HG03565 (cell line): Measurements from ENCODE around the gene MAML1.
"Not testable (repeated sequence)": the region's sequence is repeated elsewhere in the genome, so short reads cannot be mapped to it uniquely, and the experiment has no call there.

Experiments used
- ATAC-seq: cut with Tn5 transposase; IDR thresholded peaks from one replicate; pipeline ENCODE4 v1.9.1; 2021; ENCODE audit warnings: mild to moderate bottlenecking, moderate library complexity; ENCODE audit not compliant: unreplicated experiment

Gene MAML1

GRCh38 chr5:179732918-179733771, 523 bp downstream of the MAML1 start:
- ATAC-seq = peak; percentile 5

DNA sequence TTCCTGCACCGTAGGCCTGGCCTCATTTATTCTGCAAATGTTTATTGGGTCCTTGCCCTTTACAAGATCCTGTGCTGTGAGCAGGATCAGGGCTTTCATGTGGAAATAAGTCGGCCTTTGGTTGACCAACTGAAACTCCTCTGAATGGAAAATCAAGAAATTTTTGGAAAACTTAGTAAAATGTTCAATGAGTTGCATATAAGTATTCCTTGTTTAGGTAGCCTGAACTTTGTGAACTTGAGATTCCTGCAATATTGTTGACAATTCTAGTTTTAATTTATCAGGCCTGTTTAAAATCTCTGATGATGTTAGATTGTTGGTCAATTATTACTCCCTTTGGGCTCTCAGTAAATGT, 1.1 kb downstream of the MAML1 start:
- no peak for ATAC-seq

DNA sequence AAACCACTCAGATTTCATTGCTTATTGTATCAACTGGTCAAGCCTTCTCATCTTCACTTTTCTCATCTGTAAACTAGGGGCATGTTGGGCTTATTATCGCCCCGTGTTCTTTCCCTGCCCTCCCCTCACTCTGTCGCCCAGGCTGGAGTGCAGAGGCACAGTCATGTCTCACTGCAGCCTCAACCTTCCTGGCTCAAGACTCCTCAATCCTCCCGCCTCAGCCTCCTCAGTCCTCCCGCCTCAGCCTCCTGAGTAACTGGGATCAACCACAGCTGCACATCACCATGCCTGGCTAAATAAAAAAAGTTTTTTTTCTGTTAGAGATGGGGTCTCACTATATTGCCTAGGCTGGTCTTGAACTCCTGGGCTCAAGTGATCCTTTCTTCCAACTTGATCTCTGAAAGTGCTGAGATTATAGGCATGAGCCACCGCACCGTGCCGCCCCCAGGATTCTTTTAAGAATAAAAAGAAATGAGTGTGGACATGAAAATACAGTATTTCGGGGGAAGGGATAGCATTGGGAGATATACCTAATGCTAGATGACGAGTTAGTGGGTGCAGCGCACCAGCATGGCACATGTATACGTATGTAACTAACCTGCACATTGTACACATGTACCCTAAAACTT, 2.0 kb downstream of the MAML1 start:
- no peak for ATAC-seq

GRCh38 chr5:179738742-179739141, 6.1 kb downstream of the MAML1 start:
- no peak for ATAC-seq

- ATAC-seq = not testable (repeated sequence)
Observed at GRCh38 chr5:179744106-179744505, 11.5 kb downstream of the MAML1 start.

GRCh38 chr5:179746872-179747271, 14.2 kb downstream of the MAML1 start:
- ATAC-seq = no peak

DNA sequence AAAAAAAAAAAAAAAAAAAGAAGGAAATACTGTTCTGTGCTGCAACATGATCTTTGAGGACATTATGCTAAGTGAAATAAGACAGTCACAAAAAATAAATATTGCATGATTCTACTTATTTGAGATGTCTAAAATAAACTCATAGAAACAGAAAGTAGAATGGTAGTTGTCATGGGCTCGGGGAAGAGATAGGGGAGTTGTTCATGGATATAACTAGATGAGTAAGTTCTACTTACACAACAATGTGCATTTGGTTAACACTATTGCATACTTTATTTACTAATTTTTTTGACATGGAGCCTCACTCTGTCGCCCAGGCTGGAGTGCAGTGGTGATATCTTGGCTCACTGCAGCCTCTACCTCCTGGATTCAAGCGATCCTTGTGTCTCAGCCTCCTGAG, 15.2 kb downstream of the MAML1 start:
- no peak for ATAC-seq

DNA sequence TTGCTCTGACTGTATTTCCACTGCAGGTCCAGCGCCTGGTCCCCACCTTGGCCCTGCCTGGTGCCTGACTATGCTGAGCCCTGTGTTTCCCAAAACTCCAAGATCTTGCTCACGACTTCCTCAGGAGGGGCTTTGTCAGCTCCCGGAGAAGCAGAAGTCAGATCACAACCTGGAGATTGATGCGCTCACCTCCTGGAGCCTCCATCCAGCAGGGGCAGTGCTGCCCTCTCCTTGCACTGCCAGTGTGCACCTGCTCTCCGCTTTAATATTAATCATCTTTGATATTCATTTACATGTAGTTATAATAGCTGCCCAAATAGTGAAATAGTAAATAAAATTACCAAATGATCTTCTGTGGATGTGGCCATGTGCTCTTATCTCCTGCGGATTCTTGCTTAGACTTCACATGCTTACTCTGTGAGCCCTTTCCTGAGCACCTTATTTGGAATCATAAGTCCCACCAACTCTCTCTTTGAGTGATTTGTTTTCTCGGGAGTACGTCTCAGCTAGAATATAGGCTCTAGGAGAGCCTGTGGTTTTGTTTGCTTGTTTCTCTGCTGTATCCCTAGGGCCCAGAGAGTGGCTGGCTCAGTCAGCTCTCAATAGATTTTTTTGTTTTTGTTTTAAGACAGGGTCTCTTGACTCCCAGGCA, 17.4 kb downstream of the MAML1 start:
- ATAC-seq = no peak

- no peak for ATAC-seq
Observed at GRCh38 chr5:179753971-179754370, 21.3 kb downstream of the MAML1 start.

GRCh38 chr5:179755022-179755421, 22.4 kb downstream of the MAML1 start:
- no peak for ATAC-seq

GRCh38 chr5:179758955-179759354, 26.3 kb downstream of the MAML1 start:
- no peak for ATAC-seq

DNA sequence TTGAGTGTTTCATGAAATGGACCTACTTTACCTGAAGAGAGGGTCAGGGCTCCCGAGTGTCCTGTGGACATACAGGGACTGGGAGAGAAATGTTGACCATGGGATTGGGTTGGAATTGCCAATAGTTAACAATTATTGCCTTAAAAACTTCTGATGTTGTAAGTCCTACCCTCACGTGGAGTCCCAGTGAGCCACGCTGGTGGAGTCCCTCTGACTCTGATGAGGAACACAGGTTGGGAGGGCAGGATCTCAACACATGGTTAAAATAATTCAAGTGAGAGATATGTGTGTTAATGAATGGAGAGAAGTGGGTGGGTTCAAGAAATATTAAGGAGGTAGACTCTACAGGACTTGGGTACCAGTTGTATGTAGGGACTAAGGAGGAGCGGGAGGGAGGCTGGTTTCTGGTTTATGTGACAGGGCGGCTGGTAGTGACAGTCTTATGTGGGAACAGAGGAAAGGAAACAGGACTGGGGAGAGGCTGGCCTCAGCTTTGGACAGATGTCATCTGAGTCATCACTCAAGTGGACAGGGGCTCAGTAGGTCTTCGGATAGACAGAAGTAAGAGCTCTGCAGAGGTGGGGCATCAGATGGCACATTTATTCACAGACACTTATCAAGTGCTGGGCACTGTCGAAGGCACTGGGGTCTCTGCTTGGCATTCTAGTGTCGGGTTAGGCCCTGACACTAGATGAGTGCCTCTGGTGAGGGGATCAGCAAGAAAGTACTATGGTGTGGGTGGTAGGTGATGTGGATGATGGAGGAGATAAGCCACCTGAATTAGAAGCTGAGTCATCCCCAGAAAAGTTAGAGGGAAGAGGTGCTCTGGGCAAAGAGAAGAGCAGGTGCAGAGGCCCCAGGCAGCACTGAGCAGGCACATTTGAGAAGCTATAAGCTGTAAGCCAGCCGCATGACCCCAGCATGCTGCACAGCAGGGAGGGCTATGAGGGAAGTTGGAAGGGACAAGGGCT, 27.2 kb downstream of the MAML1 start:
- ATAC-seq = peak; percentile 58

GRCh38 chr5:179762079-179762780, 29.6 kb downstream of the MAML1 start:
- no peak for ATAC-seq

DNA sequence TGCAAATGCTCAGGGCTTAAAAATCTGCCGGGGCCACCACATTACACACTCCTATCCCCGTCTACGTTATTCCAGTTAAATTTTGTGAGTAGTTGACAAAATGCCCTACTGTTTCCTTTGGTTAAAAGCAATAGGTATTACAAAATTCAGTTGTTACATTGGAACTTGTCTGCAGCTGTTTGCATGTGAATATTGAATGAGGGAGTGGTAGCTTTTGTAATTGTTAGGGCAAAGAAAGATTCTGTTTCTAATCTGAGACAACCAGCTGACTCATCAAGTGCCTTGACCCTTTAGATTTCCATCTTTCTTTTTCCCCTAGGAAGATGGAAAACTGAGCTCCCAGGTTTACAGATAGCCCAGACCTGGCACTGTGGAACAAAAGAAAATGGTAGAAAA, 30.2 kb downstream of the MAML1 start:
- ATAC-seq = no peak

- no peak for ATAC-seq
Observed at GRCh38 chr5:179763215-179763945, 30.8 kb downstream of the MAML1 start.

GRCh38 chr5:179764056-179764455, 31.4 kb downstream of the MAML1 start:
- no peak for ATAC-seq

GRCh38 chr5:179765400-179765799, 32.8 kb downstream of the MAML1 start:
- no peak for ATAC-seq

DNA sequence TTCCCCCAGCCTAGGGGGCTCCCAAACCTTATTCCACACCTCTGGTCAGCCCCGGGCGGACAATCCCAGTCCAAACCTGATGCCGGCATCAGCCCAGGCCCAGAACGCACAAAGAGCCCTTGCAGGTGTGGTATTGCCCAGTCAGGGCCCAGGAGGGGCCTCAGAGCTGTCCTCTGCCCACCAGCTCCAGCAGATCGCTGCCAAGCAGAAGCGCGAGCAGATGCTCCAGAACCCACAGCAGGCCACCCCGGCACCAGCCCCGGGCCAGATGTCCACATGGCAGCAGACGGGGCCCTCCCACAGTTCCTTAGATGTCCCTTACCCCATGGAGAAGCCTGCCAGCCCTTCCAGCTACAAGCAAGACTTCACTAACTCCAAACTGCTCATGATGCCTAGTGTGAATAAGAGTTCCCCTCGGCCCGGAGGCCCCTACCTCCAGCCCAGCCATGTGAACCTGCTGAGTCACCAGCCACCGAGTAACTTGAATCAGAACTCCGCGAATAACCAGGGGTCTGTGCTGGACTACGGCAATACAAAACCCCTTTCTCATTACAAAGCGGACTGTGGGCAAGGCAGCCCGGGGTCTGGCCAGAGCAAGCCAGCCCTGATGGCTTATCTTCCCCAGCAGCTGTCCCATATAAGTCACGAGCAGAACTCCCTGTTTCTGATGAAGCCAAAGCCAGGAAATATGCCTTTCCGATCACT, 33.6 kb downstream of the MAML1 start:
- ATAC-seq = no peak
